GM18907 (cell line): ENCODE measurements around the gene SPTBN5.

ENCODE experiments used
- ATAC-seq: cut with Tn5 transposase; IDR thresholded peaks from one replicate; pipeline ENCODE4 v1.9.1; 2021; ENCODE audit warnings: mild to moderate bottlenecking, moderate library complexity; ENCODE audit not compliant: unreplicated experiment

Gene SPTBN5

GRCh38 chr15:41868321-41868720, 25.5 kb downstream of the SPTBN5 start:
- no peak for ATAC-seq

GRCh38 chr15:41866872-41867579, 26.8 kb downstream of the SPTBN5 start:
- ATAC-seq, result no peak

- no peak for ATAC-seq
Measured at GRCh38 chr15:41866263-41866703, 27.6 kb downstream of the SPTBN5 start.

- no peak for ATAC-seq
Measured at GRCh38 chr15:41865490-41866055, 28.3 kb downstream of the SPTBN5 start.

DNA sequence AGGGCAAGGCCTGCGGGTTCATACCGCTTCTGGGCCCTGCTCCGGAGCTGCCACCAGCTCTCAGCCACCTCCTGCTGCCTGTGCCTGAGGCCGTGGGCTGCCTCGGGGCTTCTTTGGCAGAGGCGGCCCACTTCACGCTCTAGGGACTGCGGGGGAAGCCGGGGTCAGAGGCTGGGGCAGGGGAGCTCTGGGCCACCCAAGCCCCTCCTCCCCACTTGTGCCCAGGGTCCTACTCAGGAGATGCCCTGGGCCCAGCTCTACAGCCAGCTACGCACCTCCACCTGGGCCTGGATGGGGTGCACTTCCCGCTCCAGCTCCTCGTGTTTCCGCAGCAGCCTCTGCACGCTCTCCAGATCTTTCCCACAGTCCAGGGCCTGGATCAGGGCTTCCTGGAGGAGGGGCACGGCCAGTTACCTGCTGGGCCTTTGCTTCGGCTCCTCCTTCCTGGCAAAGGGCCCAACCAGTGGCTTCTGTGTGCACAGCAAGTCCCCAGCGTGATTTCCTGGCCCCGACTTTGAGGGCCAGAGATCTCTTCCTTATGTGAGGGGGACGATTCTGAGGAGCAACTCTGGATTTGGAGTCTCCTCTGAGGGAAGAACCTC, 31.2 kb downstream of the SPTBN5 start:
- ATAC-seq, result no peak

DNA sequence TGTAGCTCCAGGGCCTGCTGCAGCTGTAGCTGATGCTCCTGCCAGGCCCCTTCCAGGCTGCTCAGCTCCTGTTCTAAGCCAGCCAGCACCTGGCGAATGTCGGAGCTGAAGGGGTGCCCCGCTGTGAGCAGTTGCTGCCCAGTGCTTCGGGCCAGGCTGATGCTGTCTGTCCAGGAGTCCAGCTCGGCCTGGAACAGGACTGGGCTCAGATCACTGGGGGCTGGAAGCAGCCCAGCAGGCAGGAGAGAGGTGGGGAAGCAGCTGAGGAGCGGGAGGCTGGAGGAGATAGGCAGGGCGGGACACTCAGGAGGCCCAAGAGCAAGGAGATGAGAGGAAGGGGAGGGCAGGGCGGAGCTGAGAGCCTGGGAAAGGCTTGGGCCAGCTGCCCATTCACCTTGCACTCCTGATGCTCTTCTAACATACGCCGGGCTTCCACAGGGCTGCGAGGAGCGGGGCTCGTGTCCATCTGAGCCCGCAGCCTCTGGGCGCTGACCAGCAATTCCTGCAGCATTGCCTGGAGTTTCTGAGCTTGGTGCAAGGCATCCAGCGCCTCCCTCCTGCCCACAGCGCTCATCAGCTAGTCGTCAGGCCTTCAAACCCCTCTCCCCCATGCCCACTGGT, 32.0 kb downstream of the SPTBN5 start:
- ATAC-seq, result no peak

DNA sequence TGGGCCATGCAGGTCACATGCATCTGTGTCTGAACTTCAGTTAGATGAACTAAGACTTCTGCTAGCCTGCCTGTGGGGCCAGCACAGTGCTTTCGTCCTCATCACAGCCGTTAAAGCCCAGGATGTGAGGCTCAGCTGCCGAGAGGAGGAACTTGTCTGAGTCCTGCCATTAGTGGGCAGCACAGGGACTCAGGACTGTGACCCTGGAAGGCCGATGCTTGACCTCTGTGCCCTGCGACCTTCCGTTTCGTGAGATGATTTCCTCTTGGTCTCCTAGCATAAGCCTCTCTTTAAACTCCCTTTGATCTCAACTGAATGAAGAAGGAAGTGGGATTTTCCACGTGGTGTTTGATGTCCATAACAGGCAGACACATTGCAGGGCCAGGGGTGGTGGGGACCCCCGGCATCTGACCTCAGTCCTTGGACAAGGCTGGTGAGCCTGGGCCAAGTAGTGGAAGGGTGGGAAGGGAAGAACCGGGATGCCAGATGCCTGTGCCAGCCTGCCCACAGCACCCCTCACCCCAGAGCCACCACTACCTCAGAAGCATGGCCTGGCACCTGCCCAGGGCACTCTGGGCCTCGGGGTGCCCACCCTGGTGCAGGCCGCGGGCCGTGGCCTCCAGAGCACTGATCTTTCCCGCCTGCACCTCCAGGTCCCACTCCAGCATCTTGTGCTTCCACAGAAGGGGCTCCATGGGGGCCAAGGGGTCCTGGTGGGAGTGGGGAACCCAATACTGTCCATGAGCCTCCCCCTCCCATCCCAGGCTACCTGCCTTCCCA, 33.6 kb downstream of the SPTBN5 start:
- no peak for ATAC-seq

DNA sequence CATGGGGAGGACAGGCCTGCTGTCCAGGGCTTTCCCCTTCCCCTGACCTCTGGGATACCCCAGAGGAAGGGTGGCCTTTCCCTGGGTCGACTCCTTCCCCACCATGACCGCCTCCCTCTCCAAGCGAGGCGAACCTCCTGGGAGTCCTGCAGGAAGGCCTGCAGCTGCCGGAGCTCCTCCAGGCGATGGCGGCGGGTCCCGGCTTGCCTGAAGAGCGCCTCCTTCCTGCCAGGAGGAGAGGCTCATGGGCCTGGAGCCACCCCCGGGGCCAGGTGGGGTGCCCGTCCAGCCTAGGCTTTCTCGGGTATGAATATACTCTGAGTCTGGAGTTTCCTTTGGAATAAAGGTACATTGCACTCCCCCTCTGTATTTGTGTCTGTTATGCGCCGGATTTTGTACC, 35.1 kb downstream of the SPTBN5 start:
- ATAC-seq, result no peak

DNA sequence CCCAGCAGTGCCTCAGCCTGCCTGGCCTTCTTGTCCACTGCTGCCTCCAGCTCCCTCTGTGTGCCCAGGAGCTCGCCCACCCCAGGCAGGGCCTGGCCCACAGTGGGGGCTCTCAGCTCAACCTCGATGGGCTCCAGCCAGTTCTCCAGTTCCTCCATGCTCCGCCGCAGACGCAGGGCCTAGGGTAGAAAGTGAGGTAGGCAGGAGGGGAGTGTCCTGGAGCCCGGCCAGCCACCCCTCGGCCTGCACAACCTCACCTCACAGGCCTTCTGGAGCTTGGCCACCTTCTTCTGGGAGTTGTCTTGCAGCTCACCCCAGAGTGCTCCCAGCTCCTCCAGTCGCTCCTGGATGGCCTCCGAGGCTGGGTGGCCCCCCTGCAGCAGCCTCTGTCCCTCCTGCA, 36.5 kb downstream of the SPTBN5 start:
- ATAC-seq, result no peak

GRCh38 chr15:41856716-41857115, 37.1 kb downstream of the SPTBN5 start:
- no peak for ATAC-seq

DNA sequence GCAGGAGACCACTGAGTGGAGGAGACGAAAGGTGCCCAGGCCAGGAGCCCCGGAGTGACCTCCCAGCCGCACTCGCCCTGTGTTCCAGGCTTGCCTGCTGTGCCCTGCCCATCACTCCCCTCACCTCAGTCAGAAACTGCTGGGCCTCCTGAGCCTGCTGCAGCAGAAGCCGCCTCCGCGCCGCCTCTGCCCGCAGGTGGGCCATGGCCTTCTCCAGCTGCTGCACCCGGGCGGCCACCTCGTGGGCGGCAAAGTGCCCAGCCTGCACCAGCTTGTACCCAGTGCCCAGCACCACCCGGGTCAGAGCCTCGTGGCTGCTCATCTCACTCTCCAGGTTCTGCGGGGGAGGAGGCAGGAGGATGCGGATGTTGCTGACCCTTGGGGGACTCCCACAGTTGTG, 37.6 kb downstream of the SPTBN5 start:
- no peak for ATAC-seq

- ATAC-seq, result no peak
Measured at GRCh38 chr15:41855261-41855961, 38.4 kb downstream of the SPTBN5 start.

DNA sequence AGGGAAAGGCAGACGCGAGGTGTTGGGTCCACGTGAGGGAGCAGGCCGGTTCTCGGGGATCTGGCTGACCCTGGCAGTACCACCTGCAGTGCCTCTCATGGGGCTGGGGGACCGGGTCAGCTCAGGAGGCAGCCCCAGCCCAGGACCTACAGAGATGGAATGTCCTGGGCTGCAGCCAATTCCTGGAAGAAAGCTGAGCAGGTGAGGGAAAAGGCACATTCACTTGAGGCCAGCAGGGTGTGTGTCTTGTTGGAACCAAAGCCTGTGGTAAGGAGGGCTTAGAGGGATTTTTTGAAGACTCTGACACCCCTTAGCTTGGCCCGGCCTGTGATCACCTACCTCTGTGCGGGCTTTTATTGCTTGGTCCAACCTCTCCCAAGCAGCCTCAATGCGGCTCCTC, 39.4 kb downstream of the SPTBN5 start:
- ATAC-seq, result no peak

DNA sequence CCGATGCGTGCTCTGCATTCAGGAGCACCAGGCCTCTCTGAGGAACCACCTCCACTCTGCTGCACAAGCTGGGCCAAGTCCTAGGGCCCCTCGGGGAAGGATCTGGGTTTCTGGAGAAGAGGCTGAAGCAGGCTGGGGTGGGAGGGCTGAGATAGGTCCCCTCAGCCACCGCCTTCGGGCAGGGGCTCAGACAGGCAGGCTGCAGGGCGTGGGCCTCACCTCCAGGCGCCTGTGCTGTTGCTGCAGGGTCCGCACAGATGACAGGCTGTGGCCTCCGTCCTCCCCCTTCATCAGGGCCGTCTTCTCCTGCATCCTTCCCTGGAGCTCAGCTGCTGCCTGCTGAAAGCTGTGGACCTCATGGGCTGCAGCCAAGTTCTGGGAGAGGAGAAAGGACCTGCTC, 40.0 kb downstream of the SPTBN5 start:
- no peak for ATAC-seq

DNA sequence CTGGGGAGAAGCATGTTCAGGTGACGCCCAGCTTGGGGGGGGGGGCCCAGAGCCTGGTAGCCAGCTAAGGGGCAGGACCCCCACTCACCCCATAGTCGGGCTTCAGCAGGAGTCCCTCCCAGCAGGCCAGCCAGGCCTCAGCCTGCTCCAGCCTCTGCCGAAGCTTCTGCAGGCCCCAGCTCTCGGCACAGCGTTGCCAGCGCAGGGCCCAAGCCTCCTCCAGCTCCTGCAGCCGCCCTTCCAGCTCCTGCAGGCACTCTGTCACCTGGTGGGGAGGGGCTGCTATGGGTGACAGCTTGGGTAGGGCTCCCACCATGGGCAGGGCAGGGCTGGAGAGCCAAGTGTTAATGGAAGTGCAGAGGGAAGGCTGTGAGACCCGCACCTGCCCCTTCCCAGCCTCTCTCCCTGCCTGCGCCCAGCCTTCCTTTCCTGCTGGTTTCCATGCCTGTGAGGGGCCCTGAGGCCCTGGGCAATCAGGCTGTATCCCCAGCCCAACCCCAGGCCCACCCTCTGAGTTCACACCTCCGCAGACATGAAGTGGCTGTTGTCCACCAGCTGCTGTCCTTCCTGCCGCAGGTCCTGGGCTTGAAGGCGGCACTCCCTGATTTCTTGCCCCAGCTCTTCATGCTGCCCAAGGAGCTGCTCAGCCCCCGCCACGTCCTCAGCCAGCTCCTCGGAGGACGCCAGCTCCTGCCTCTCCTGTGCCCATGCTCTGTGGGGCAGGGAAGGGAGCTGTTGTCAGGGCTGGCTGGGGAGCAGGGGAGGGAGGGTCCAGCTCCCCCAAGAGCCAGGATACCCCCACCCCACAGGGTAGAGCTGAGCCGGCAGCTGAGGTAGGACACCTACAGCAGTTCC, 40.9 kb downstream of the SPTBN5 start:
- ATAC-seq, result no peak

DNA sequence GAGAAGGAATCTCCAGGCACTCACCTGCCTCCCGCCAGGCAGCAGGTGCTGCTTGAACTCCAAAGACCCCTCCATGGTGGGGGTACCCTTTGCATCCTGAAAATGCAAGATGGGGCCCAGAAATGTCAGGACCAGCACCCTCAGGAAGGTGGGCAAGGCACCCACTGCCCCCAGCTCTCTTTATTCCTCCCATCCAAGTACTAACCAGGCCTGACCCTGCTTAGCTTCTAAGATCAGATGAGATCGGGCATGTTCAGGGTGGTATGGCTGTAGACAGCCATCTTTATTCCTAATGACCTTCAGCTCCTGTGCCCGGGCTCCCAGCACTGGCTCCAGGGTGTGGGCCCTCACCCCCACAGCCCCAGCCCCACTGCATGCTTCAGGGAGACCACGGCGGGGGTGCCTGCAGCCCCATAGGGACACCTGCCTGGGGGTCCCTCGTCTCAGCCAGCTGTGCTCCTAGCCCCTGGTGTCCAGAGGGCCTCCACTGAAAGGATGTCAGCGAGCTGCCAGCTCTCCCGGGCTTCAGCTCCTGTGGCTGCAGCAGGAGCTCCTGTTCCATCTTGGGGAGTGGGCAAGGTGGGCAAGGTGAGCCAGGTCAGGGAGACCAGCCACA, 42.0 kb downstream of the SPTBN5 start:
- no peak for ATAC-seq

GRCh38 chr15:41851167-41851523, 42.7 kb downstream of the SPTBN5 start:
- ATAC-seq, result no peak

- ATAC-seq, result no peak
Measured at GRCh38 chr15:41850482-41851166, 43.2 kb downstream of the SPTBN5 start.

DNA sequence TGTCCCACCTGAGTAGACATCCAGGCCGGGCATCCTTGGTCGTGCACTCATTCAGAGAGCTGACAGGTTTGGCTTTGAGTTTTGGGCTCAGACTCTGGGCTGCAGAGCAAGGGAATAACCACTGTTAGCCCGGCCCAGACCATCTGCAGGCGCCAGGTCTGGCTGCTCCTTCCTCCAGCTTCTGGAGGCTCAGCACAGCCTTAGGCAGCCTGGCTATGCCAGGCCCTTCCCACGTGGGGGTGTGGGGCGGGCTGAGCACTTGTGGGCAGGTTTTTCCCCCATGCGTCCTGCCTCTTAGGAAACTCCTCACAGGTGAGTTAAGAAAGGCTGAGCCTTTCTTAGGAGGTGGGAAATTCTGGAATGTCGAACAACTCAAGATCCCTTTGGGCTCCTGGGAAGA, 44.0 kb downstream of the SPTBN5 start:
- no peak for ATAC-seq
